MM.1S (cell line): ENCODE results near the gene APOC1.

ENCODE experiments used
- DNase-seq: peaks from one replicate; pipeline ENCODE4 v3.0.0-alpha.2; 2015
- H2AFZ ChIP-seq: fragments of 300-600 bp; sonication (generic); 2 replicates; pipeline ENCODE4 v1.6.0; 2016; ENCODE audit warnings: antibody characterized with exemption, low read length
- H3F3A ChIP-seq: fragments of 300-600 bp; sonication (generic); 2 replicates; pipeline ENCODE4 v1.6.1; 2016; ENCODE audit warnings: mild to moderate bottlenecking, antibody characterized with exemption, low read length, moderate library complexity, mixed read lengths; ENCODE audit not compliant: insufficient read depth
- H3K27ac ChIP-seq: fragments of 300-600 bp; sonication (generic); 2 replicates; pipeline ENCODE4 v1.5.1; 2016; ENCODE audit warnings: mild to moderate bottlenecking, low read length
- H3K27me3 ChIP-seq: fragments of 300-600 bp; sonication (generic); replicated peaks from 2 replicates; pipeline ENCODE4 v1.6.0; 2016; ENCODE audit warnings: low read length; ENCODE audit not compliant: insufficient read depth
- H3K36me3 ChIP-seq: fragments of 300-600 bp; sonication (generic); replicated peaks from 2 replicates; pipeline ENCODE4 v1.6.1; 2016; ENCODE audit warnings: mild to moderate bottlenecking, low read length, mixed read lengths; ENCODE audit not compliant: insufficient read depth
- H3K4me1 ChIP-seq: fragments of 300-600 bp; sonication (generic); 2 replicates; pipeline ENCODE4 v1.6.1; 2016; ENCODE audit warnings: low read length, mixed read lengths
- H3K4me2 ChIP-seq: fragments of 300-600 bp; sonication (generic); 2 replicates; pipeline ENCODE4 v1.6.0; 2016; ENCODE audit warnings: low read depth, low read length
- H3K4me3 ChIP-seq: fragments of 300-600 bp; sonication (generic); 2 replicates; pipeline ENCODE4 v1.5.1; 2016; ENCODE audit warnings: low read length, mixed read lengths
- H3K79me2 ChIP-seq: fragments of 300-600 bp; sonication (generic); 2 replicates; pipeline ENCODE4 v1.6.1; 2016; ENCODE audit warnings: mixed run types, low read length, mixed read lengths
- H3K9ac ChIP-seq: fragments of 300-600 bp; sonication (generic); 2 replicates; pipeline ENCODE4 v1.6.1; 2016; ENCODE audit warnings: low read length, mixed read lengths
- H3K9me2 ChIP-seq: fragments of 300-600 bp; sonication (generic); replicated peaks from 2 replicates; pipeline ENCODE4 v1.6.1; 2016; ENCODE audit warnings: mild to moderate bottlenecking, low read length, mixed read lengths; ENCODE audit not compliant: insufficient read depth
- H3K9me3 ChIP-seq: fragments of 300-600 bp; sonication (generic); replicated peaks from 2 replicates; pipeline ENCODE4 v1.6.1; 2016; ENCODE audit warnings: mild to moderate bottlenecking, low read length, mixed read lengths; ENCODE audit not compliant: insufficient read depth
- H4K20me1 ChIP-seq: fragments of 300-600 bp; sonication (generic); 2 replicates; pipeline ENCODE4 v1.6.1; 2016; ENCODE audit warnings: mild to moderate bottlenecking, low read length, moderate library complexity, mixed read lengths; ENCODE audit not compliant: insufficient read depth
- CTCF ChIP-seq: fragments of 300-600 bp; sonication (generic); IDR thresholded peaks from 2 replicates; pipeline ENCODE4 v1.5.1; 2016; ENCODE audit warnings: antibody characterized with exemption, low read length, mixed read lengths
- EZH2 ChIP-seq: fragments of 300-600 bp; sonication (generic); optimal IDR thresholded peaks from 2 replicates; pipeline ENCODE3; 2017; ENCODE audit warnings: low read depth, mild to moderate bottlenecking, antibody characterized with exemption, low read length, mixed read lengths
- EZH2phosphoT487 ChIP-seq: fragments of 300-600 bp; sonication (generic); IDR thresholded peaks from 2 replicates; pipeline ENCODE4 v1.6.1; 2018; ENCODE audit warnings: antibody characterized with exemption, low read length

Gene APOC1

GRCh38 chr19:44891016-44891882, 23.2 kb upstream of the APOC1 start, which contains the start of gene TOMM40:
Gene TOMM40 (plus strand): TSS chr19:44891254. CDS start chr19:44891416, 162 bp downstream.
- Histone ChIP-seq H3K4me2 (peak within 1 kb of the TSS; percentile 96), H4K20me1 (no peaks in the 10 kb centered on the region), H3K9me3 (no peaks in the 10 kb centered on the region), H3K9me2 (no peaks in the 10 kb centered on the region), H3K4me1 (0 out of 2 replicates have a peak, but pooled peaks cover 6% of the 10 kb centered on the region), H3K9ac (peak within 1 kb of the TSS; percentile 94), H3K27ac (peak within 1 kb of the TSS; percentile 94), H3K79me2 (peaks cover 44% of the 10 kb centered on the region), H3K4me3 (peak within 1 kb of the TSS; percentile 89), H2AFZ (peak within 1 kb of the TSS; percentile 96), H3K36me3 (peaks cover 12% of the 10 kb centered on the region), H3K27me3 (peaks cover 8% of the 10 kb centered on the region), H3F3A (peaks cover 9% of the 10 kb centered on the region)
- TF ChIP-seq EZH2phosphoT487 (no peak), CTCF (no peak), EZH2 (no peak)
- no peak for DNase-seq

- Histone ChIP-seq H3K79me2 (peaks cover 53% of the 10 kb centered on the region), H3K4me3 (no peak overlapping the region), H4K20me1 (no peaks in the 10 kb centered on the region), H3K4me1 (0 out of 2 replicates have a peak, but pooled peaks cover 6% of the 10 kb centered on the region), H3K27me3 (peaks cover 3% of the 10 kb centered on the region; the same call in 1 of the 2 replicates), H3K27ac (no peak overlapping the region), H3K9me2 (no peaks in the 10 kb centered on the region), H3K4me2 (no peak overlapping the region), H3F3A (peaks cover 9% of the 10 kb centered on the region), H2AFZ (no peak overlapping the region), H3K36me3 (peaks cover 14% of the 10 kb centered on the region), H3K9ac (no peak overlapping the region), H3K9me3 (no peaks in the 10 kb centered on the region)
- no peak for DNase-seq
- TF ChIP-seq EZH2 (no peak), EZH2phosphoT487 (no peak), CTCF (no peak)
Observed at GRCh38 chr19:44892932-44893331, 21.5 kb upstream of the APOC1 start.

GRCh38 chr19:44893332-44894051, 20.9 kb upstream of the APOC1 start:
- DNase-seq, result no peak
- Histone ChIP-seq H3K4me3 (no peak overlapping the region), H3K9me2 (no peaks in the 10 kb centered on the region), H3K4me2 (no peak overlapping the region), H3K27me3 (no peaks in the 10 kb centered on the region), H4K20me1 (no peaks in the 10 kb centered on the region), H3K9ac (no peak overlapping the region), H3K4me1 (0 out of 2 replicates have a peak, but pooled peaks cover 6% of the 10 kb centered on the region), H3F3A (peaks cover 9% of the 10 kb centered on the region), H3K27ac (no peak overlapping the region), H3K36me3 (peaks cover 14% of the 10 kb centered on the region), H2AFZ (no peak overlapping the region), H3K9me3 (no peaks in the 10 kb centered on the region), H3K79me2 (peaks cover 53% of the 10 kb centered on the region)
- TF ChIP-seq CTCF (no peak), EZH2phosphoT487 (no peak), EZH2 (no peak)
